SW 1271 (cell line): Measurements from ENCODE around the gene LSG1.

ENCODE experiments used
- DNase-seq, 2 experiments: peaks; one replicate each; lab custom pipeline; 2025; lab: John Stamatoyannopoulos, UW

Gene LSG1

DNA sequence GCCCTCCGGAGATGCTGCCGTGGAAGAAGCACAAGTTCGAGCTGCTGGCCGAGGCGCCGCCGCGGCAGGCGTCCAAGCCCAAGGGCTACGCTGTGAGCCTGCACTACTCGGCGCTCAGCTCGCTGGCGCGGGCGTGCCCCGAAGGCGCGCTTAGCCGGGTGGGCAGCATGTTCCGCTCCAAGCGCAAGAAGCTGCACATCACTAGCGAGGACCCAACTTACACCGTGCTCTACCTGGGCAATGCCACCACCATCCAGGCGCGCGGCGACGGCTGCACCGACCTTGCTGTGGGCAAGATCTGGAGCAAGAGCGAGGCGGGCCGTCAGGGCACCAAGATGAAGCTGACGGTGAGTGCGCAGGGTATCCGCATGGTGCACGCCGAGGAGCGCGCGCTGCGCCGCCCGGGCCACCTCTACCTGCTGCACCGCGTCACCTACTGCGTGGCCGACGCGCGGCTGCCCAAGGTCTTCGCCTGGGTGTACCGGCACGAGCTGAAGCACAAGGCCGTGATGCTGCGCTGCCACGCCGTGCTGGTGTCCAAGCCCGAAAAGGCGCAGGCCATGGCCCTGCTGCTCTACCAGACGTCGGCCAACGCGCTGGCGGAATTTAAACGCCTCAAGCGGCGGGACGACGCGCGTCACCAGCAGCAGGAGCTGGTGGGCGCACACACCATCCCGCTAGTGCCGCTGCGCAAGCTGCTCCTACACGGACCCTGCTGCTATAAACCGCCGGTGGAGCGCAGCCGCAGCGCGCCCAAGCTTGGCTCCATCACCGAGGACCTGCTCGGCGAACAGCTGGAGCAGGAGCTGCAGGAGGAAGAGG is 15.0 kb upstream of the LSG1 start:
- DNase-seq, result no peak

GRCh38 chr3:194686414-194686815 is 14.4 kb upstream of the LSG1 start:
- no peak for DNase-seq

GRCh38 chr3:194685718-194686413 is 13.9 kb upstream of the LSG1 start, which contains the start of gene FAM43A:
FAM43A (plus strand) TSS chr3:194685883; CDS start chr3:194686827, 944 bp downstream.
- DNase-seq, result peak; percentile 55 to 89

GRCh38 chr3:194685065-194685717 is 13.2 kb upstream of the LSG1 start:
- no peak for DNase-seq

GRCh38 chr3:194683380-194683779 is 11.4 kb upstream of the LSG1 start:
- DNase-seq, result no peak

DNA sequence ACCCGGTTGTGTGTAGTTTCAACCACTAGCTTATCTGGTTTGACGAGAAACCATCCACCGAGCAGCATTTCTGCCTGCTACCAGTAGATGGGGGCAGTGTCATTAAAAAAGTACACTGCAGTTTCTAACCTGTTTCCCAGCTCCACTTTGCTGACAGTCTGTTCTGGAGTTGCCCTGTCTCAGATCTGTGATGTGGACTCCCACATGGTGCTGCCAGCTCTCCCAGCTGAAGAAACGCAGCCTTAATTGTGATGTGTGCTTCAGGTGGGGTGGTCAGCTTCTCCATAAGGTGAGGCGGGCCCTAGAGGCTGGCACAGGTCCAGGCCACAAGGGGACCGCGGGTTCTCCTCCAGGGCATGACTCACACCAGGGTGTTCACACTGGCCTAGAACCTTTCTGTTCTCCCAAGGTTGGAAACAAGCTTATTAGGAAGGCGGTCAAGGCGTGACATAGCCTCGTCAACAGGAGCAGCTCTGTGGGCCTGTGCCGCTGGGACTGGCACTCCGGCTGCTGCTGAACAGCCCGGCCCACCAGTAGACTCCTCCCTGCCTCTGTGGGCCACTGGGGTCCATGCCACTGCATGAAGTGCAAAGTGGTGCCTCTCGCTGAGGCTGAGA is 10.8 kb upstream of the LSG1 start:
- DNase-seq, result peak; percentile 57 to 85

- DNase-seq, result no peak
Measured at GRCh38 chr3:194682189-194682693, 10.2 kb upstream of the LSG1 start.

- DNase-seq, result no peak
Measured at GRCh38 chr3:194680888-194681615, 9.1 kb upstream of the LSG1 start.

GRCh38 chr3:194676471-194676870 is 4.5 kb upstream of the LSG1 start:
- DNase-seq, result no peak

DNA sequence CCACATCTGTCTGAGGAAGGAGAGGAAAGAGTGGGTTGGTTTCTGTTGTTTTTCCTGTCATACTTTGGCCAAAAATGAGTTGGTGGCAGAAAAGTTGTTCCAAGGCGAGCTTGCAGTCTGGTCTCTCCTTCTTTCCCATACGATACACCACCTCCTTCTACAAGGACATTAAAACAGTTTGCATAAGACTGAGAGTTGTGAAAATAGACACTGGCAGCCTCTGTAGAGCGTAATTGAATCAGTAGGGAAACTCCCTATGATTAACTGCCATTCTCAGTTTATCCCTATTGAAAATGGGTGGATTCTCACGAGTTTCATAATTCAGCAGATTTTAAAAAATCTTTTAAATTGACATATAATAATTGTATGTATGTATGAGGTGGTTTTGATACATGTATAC is 3.7 kb upstream of the LSG1 start:
- DNase-seq, result no peak

DNA sequence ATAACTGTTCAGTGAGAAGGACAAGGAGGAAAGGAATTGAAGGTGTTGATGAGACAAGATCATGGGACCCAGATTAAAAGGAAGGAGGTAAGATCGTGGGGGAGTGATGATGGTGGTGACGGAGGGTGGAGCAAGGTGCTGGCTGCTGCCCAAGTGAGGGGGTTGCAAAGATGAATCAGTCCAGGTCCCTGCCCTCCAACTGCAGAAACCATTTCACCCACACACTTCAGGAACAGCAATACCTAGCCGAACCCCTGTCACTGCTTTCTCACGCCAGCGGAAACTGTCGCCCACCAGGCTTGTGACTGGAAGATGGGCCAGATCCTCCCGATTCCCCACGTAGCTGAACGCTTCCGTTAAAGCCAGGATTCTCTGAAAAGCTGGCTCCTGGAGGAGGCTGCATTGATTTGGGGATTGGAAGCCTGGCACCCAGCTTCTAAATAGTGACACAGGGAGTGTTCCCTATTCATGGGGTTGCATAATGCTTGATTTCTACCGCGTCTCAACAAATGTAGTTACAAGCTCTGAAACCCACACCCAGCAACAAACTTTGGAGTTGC is 3.2 kb upstream of the LSG1 start:
- no peak for DNase-seq

DNA sequence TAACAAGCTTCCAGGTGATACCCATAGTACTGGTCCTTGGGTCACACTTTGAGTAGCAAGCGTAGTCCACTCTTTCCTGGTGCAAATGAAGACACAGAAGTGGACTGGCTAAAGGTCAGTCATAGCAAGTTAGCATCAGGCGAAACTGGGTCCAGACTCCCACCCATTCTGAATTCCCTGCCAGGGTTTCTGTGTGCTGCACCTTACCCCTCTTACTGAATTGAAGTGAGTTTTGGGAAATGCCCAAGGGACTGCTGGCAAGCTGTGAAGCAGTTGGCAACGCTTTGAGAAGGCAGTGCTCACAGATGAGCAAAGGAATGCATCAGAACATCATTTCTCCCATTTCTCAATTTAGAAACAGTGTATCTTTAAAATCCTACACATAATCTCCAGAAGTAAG is 1.8 kb upstream of the LSG1 start:
- no peak for DNase-seq

DNA sequence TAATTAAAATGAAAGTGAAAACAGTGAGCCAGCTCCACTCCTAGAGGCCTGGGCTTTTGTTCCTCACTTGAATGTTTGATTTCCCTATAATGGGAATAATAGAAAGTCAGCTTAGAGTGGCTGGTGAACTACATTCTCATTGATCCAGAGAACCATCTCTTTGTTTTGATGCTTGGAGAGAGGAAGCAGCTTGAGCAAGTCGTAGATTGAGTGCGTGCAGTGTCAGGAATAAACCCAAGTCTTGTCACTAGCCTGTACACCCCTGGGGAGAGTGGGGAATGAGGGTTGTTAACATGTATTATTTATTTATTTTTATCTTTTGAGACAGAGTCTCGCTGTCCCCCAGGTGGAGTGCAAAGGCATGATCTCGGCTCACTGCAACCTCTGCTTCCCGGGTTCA is 885 bp upstream of the LSG1 start:
- DNase-seq, result no peak

GRCh38 chr3:194671511-194671899 is 486 bp downstream of the LSG1 start:
- DNase-seq, result peak in 1 of 2 experiments; percentile 55

DNA sequence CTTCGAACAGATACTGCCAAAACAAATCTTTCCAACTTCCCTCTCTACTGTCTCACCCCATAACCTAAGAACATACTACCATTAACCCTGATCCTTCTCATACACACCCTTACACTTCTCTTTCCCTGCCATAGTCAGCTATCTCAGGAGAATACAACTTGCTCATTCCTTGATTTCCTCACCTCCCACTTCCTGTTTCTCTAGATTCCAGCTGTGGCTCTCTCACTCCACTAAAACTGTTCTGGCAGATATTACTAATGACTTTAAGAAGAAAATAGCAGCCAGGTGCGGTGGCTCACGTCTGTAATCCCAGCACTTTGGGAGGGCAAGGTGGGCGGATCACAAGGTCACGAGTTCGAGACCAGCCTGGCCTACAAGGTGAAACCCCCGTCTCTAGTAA is 4.6 kb downstream of the LSG1 start:
- no peak for DNase-seq

- DNase-seq, result no peak
Measured at GRCh38 chr3:194664857-194665256, 7.1 kb downstream of the LSG1 start.

DNA sequence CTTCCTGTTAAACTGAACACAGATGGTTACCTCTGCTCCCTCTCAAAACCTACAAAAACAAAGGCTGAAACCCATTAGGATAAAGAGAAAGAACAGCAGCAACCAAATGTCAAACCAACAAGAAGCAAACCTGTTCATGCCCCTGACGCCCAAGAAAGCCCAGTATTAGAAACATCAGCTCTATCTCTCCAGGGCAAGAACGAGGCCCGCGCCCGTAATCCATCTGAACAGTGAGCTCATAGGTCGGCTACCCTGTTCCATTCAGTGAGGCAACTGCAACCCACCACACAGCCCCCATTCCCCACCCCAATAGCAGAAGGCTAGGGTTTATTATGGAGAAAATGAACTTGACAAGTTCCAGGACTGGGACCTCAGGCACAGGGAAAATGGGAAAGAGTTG is 10.0 kb downstream of the LSG1 start:
- DNase-seq, result no peak

GRCh38 chr3:194661374-194661773 is 10.6 kb downstream of the LSG1 start:
- no peak for DNase-seq

DNA sequence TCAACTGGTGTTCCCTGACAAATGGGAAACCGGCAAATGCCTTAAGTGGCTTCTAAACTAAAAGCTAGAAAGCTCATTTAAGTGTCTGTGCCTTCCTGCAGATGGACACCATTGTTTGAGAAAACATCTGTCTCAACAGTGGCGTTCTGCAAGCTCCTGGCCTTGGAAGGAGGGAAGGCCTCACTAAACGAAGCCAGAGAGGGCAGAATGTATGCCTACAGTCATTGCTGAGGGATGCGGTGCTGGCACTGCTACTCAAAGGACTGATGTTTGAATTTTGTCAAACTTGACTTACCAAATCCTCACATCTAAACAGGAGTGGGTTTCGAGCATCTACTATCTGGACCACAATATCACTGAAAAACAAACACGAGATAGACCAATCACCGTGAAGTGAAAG is 12.2 kb downstream of the LSG1 start:
- no peak for DNase-seq

GRCh38 chr3:194658477-194659242 is 13.3 kb downstream of the LSG1 start:
- no peak for DNase-seq
